Body of pancreas (tissue), 4 donors: Measurements from ENCODE around the gene MARK4.

Experiments
- CTCF ChIP-seq, 7 experiments: fragments of 450-650 bp in 4 of 7; fragments of 200-600 bp in 3 of 7; sonication (generic) in 3 of 7; IDR thresholded peaks; one replicate each; pipeline ENCODE4 v1.5.1; 2016 to 2019; ENCODE audit warnings: antibody characterized with exemption in 7 of 7
- POLR2A ChIP-seq, 3 donors: fragments of 450-650 bp; IDR thresholded peaks; one replicate each; pipeline ENCODE4 v1.6.1; 2016; ENCODE audit warnings: antibody characterized with exemption in 3 of 3, mild to moderate bottlenecking in 2 of 3

GRCh38 chr19:45217957-45218334 is 33.1 kb upstream of the MARK4 start:
- TF ChIP-seq CTCF (IDR thresholded peaks at IDR 0.05) (no peak), POLR2A (IDR thresholded peaks at IDR 0.05) (no peak)
